Lower lobe of right lung (tissue), 2 donors: ENCODE results near the gene HDAC4. TPM values are rescaled to one million over a fixed set of nuclear protein-coding genes. Genes with fewer than 3 reads are reported as not detected.

Experiments used
- ATAC-seq, 2 donors: fragments of 200-7000 bp; cut with Tn5 transposase; one replicate each; pipeline ENCODE4 v1.9.1; 2020 to 2022; ENCODE audit warnings: mild to moderate bottlenecking in 2 of 2, moderate library complexity in 2 of 2
- DNase-seq: peaks from one replicate; pipeline ENCODE4 v3.0.0-alpha.2; 2020
- H3K27ac ChIP-seq: fragments of 200-600 bp; one replicate; pipeline ENCODE4 v1.8.0; 2022
- H3K27me3 ChIP-seq: fragments of 200-600 bp; one replicate; pipeline ENCODE4 v1.8.0; 2022; ENCODE audit warnings: low read depth
- H3K36me3 ChIP-seq: fragments of 200-600 bp; one replicate; pipeline ENCODE4 v1.8.0; 2022; ENCODE audit warnings: mild to moderate bottlenecking
- H3K4me1 ChIP-seq: fragments of 200-600 bp; one replicate; pipeline ENCODE4 v1.8.0; 2022
- H3K4me3 ChIP-seq: fragments of 200-600 bp; one replicate; pipeline ENCODE4 v1.8.0; 2022; ENCODE audit warnings: mild to moderate bottlenecking
- H3K9me3 ChIP-seq: fragments of 200-600 bp; one replicate; pipeline ENCODE4 v1.8.0; 2022
- intact Hi-C: fragments of 100-400 bp; cut with DNase I; formaldehyde crosslinking; loops from one replicate; pipeline ENCODE4 v1.11.0; 2022
- total RNA-seq: library from RNA; stranded (reverse); fragmentation: NEBNext Ultra II Directional; extraction: Animal tissue kit (Norgen Biotek cat#: 25700); gene quantifications from one replicate; pipeline ENCODE4 v1.2.1, GENCODE V29; 2021
- TF ChIP-seq, protein P1 (sequence below): fragments of 200-600 bp; IDR thresholded peaks from one replicate; pipeline ENCODE4 v1.8.0; 2022; ENCODE audit warnings: antibody characterized with exemption, mild to moderate bottlenecking
- donor health status: DM: no; HTN: yes; CAD: no; lungs with severe emphysema.

HDAC4 gene
- total RNA-seq, 1 donor from 2014 or later: 44.9 TPM

DNA sequence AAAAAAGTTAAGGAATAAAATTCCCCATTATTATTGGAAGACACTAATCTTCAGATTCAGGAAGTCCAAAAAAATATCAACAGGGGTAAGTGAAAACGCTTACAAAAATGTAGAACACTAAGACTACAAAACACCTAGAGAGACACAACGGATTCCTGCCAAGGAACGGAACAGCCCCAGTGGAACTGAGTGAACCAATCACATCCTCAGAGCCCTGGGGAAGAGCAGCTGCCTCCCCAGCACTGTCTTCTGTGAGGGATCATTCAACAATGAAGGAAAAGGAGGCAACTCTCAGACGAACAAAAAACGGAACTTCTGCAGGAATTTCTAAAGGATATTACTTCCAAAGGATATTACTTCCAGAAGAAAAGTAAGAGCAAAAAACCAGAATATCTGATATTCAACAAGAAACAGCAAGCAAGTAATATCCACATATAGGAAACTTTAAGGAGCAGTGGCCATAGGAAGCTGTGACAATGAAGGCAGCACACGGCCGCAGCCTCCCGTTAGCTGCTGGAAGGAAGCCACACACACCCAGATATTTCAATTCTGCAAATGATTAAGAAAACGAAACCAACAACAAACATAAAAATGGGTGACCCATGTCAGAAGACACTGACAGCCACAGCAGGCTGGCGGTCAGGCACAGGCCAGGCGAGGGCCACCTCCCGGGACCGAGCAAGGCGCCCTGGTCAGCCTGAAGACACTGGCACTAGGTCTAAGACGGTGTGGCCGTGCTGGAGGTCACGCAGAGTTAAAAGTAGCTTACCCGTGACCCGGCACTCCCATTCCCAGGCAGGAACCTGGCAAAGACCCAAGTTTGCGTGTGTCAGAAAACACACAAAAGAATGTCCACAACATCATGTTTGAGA lies 81.8 kb downstream of the HDAC4 start:
- Histone ChIP-seq H3K9me3 (no peaks in the 10 kb centered on the region), H3K4me3 (peak overlapping the region; percentile 40), H3K27ac (peak overlapping the region; percentile 59), H3K4me1 (peaks cover 38% of the 10 kb centered on the region), H3K27me3 (no peaks in the 10 kb centered on the region), H3K36me3 (no peaks in the 10 kb centered on the region)
- TF ChIP-seq, protein P1, sequence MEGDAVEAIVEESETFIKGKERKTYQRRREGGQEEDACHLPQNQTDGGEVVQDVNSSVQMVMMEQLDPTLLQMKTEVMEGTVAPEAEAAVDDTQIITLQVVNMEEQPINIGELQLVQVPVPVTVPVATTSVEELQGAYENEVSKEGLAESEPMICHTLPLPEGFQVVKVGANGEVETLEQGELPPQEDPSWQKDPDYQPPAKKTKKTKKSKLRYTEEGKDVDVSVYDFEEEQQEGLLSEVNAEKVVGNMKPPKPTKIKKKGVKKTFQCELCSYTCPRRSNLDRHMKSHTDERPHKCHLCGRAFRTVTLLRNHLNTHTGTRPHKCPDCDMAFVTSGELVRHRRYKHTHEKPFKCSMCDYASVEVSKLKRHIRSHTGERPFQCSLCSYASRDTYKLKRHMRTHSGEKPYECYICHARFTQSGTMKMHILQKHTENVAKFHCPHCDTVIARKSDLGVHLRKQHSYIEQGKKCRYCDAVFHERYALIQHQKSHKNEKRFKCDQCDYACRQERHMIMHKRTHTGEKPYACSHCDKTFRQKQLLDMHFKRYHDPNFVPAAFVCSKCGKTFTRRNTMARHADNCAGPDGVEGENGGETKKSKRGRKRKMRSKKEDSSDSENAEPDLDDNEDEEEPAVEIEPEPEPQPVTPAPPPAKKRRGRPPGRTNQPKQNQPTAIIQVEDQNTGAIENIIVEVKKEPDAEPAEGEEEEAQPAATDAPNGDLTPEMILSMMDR: no peak
- ATAC-seq (peak; percentile 23 to 59), DNase-seq (peak; percentile 56)
- intact Hi-C loops: no loop called here

DNA sequence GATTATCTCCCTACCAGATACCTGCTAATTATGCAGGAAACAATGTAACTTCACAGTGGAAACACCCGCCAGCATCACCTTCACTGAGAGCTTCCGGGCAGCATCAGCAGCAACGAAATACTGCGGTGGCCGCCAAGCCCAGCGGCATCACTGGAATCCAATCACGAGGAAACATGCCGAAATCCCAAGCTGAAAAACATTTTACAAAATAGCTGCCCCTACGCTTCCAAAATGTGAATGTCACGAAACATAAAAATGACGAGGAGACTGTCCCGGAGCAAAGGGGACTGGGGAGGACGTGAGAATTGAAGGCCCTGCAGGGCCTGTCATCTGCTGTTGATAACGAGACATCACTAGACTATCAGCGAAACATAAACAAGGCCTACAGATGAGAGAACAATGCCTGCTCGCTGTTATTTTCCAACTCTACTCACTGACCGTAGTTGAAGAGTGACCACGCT lies 82.6 kb downstream of the HDAC4 start:
- Histone ChIP-seq H3K9me3 (no peaks in the 10 kb centered on the region), H3K36me3 (no peaks in the 10 kb centered on the region), H3K27me3 (no peaks in the 10 kb centered on the region), H3K4me1 (peaks cover 40% of the 10 kb centered on the region), H3K27ac (no peak overlapping the region), H3K4me3 (no peak overlapping the region)
- intact Hi-C loops: no loop called here
- ATAC-seq (no peak), DNase-seq (peak; percentile 18)
- TF ChIP-seq, protein P1: no peak

DNA sequence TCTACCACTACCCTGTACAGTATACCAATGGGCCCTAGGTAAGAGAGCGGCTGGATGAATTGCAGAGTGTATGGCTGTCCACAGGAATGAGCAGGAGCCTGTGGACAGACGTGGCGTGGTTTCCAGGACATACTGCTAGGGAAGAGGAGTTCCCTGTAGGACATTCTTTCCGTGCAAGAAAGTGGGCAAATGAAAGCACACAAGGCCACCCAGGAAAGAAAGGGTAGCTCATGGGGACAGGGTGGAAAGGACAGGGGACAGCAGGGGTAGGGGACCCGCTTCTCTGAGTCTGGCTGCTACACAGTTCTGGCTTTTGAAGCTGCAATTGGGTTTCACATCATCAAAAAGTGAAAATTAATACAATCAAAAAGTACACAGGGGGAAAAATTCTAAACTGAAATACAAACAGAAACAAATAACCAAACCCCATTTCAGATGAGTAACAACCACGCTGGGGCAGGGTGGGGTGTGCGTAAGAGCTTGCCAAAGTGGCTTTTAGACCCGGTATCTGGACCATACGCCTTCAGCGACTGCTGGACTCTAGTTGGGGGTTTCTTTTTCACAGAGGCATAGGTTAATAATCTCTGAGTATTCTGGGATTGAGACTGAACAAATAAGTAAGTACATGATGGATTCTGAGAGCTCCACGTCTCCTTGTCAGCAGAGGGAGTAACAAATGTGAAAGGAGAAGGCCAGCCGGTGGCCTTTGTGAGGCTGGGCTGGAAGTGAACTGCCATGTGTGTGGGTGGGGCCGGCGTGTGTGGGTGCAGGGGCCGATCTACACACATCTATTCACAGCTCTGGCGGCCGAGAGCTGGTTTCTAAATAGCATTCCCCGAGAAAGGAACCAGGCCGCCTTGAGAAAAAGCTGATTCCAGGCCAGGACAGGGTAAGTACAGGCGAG lies 84.0 kb downstream of the HDAC4 start:
- ATAC-seq: peak; percentile 54 to 66
- DNase-seq: peak; percentile 74
- TF ChIP-seq, protein P1: no peak
- Histone ChIP-seq H3K4me3 (no peak overlapping the region), H3K36me3 (no peaks in the 10 kb centered on the region), H3K4me1 (peaks cover 48% of the 10 kb centered on the region), H3K27me3 (no peaks in the 10 kb centered on the region), H3K9me3 (no peaks in the 10 kb centered on the region), H3K27ac (no peak overlapping the region)
- intact Hi-C loops: no loop called here

DNA sequence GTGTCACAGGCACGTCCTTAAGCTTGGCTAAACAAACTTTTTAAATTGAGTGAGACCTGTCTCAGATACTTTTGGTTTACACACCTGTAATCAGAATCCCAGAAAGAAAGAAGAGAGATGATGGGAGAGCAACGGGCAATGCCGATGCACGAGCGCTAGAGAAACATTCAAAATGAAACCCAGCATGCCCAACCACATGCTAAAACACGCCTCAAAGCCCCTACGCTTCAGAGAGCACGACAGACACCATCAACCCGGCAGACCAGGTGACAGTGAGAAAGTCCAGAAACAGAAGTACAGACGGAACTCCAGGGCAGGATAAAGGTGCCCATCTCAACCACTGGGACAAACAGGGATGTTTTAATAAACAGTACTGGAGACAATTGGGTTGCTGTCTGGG lies 85.5 kb downstream of the HDAC4 start:
- Histone ChIP-seq H3K9me3 (no peaks in the 10 kb centered on the region), H3K27ac (no peak overlapping the region), H3K27me3 (no peaks in the 10 kb centered on the region), H3K4me3 (no peak overlapping the region), H3K4me1 (peaks cover 62% of the 10 kb centered on the region), H3K36me3 (no peaks in the 10 kb centered on the region)
- no peak for ATAC-seq
- intact Hi-C loops: no loop called here
- TF ChIP-seq, protein P1: no peak
- DNase-seq: no peak

DNA sequence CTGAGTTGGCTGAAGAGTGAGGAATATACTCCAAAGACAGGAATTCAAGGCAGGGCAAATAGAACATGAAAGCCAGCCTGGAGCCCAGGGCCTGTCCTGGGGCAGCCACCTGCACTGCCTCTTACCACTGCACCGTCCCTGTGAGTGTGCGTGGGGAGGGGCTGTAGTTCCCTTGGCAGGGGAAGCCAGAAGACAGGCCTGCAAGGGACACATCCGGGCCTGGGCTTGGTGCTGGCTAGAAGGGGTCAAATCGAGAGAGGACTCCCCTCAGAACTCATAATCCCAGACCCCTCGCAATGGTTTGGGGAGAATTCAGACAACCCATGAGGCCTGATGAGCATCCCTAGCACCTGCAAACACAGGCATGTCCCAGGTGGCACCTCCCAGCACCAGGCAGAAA lies 87.0 kb downstream of the HDAC4 start:
- ATAC-seq (no peak), DNase-seq (peak; percentile 28)
- Histone ChIP-seq H3K9me3 (no peaks in the 10 kb centered on the region), H3K27me3 (no peaks in the 10 kb centered on the region), H3K4me3 (no peak overlapping the region), H3K4me1 (peaks cover 63% of the 10 kb centered on the region), H3K27ac (no peak overlapping the region), H3K36me3 (no peaks in the 10 kb centered on the region)
- intact Hi-C loops: no loop called here
- TF ChIP-seq, protein P1: no peak
